HCT116 (cell line): ENCODE measurements around the gene TMC3. TPM values are rescaled to one million over a fixed set of nuclear protein-coding genes. Genes with fewer than 3 reads are reported as not detected.

Source experiments
- ATAC-seq: fragments of 200-7000 bp; cut with Tn5 transposase; 2 replicates; pipeline ENCODE4 v1.9.1; 2020; ENCODE audit warnings: mild to moderate bottlenecking, moderate library complexity
- BruUV-seq: library from RNA; stranded (reverse); fragments of 400-500 nt; replicated peaks from 2 replicates; lab custom pipeline; 2021; lab: Mats Ljungman, UMichigan
- CTCF ChIA-PET: fragments of 300-600 bp; sonication (Branson Sonifier 250); formaldehyde crosslinking; loops from one replicate; lab custom pipeline; 2021; ENCODE audit warnings: antibody characterized with exemption; lab: Charles Lee
- POLR2A ChIA-PET: fragments of 300-600, 350-600 bp; sonication (Branson Sonifier 250); formaldehyde crosslinking; loops from one replicate; lab custom pipeline; 2021; ENCODE audit warnings: antibody characterized with exemption; lab: Charles Lee
- RAD21 ChIA-PET, 2 experiments: fragments of 300-600 bp; sonication (Branson Sonifier 250); formaldehyde crosslinking; loops; one replicate each; lab custom pipeline; 2023; ENCODE audit warnings: low total read pairs in 2 of 2; ENCODE audit not compliant: uncharacterized antibody in 2 of 2, unreplicated experiment in 2 of 2, low non-redundant PET in 1 of 2; lab: Charles Lee
- DNase-seq: peaks from one replicate; pipeline ENCODE4 v3.0.0-alpha.2; 2010; ENCODE audit warnings: low read depth, low spot score
- H2AFZ ChIP-seq: fragments of 200-600 bp; shearing (Covaris generic), sonication (generic); 2 replicates; pipeline ENCODE4 v1.6.1; 2017; ENCODE audit warnings: low read depth, mixed run types, mixed read lengths, antibody characterized with exemption, low read length; ENCODE audit not compliant: poor library complexity, severe bottlenecking
- H3K27ac ChIP-seq: 2 replicates; pipeline ENCODE4 v1.5.1; 2012; ENCODE audit warnings: low read depth, low read length
- H3K27me3 ChIP-seq: fragments of 200-600 bp; sonication (generic); 2 replicates; pipeline ENCODE4 v1.6.1; 2016; ENCODE audit warnings: mixed run types, low read length, mixed read lengths; ENCODE audit not compliant: insufficient read depth
- H3K36me3 ChIP-seq, 2 experiments: fragments of 200-500 bp in 1 of 2; fragments of 200-600 bp in 1 of 2; sonication (Bioruptor generic) in 1 of 2; sonication (generic) in 1 of 2; 2 replicates each; pipeline versions ENCODE4 v1.5.1 to v1.6.1; 2014 to 2016; ENCODE audit warnings: low read length in 2 of 2, inconsistent platforms in 1 of 2, mixed read lengths in 1 of 2, mixed run types in 1 of 2; ENCODE audit not compliant: insufficient read depth in 2 of 2, control insufficient read depth in 1 of 2
- H3K4me1 ChIP-seq, 2 experiments: fragments of 200-600 bp in 1 of 2; sonication (generic) in 1 of 2; 2 replicates each; pipeline versions ENCODE4 v1.5.1 to v1.6.1; 2012 to 2017; ENCODE audit warnings: low read length in 2 of 2, inconsistent platforms in 1 of 2, mild to moderate bottlenecking in 1 of 2, mixed read lengths in 1 of 2, mixed run types in 1 of 2, moderate library complexity in 1 of 2; ENCODE audit not compliant: insufficient read depth in 2 of 2, control insufficient read depth in 1 of 2
- H3K4me2 ChIP-seq: fragments of 200-600 bp; sonication (generic); 2 replicates; pipeline ENCODE4 v1.6.1; 2017; ENCODE audit warnings: mixed run types, low read length, mixed read lengths
- H3K4me3 ChIP-seq, 2 experiments: fragments of 200-600 bp in 1 of 2; sonication (generic) in 1 of 2; replicated peaks in 1 of 2; 2 replicates each; pipeline ENCODE4 v1.5.1; 2011 to 2016; ENCODE audit warnings: low read length in 2 of 2, control low read depth in 1 of 2, low read depth in 1 of 2, mild to moderate bottlenecking in 1 of 2, mixed read lengths in 1 of 2, mixed run types in 1 of 2
- H3K79me2 ChIP-seq: fragments of 200-600 bp; sonication (generic); 2 replicates; pipeline ENCODE4 v1.6.1; 2017; ENCODE audit warnings: mild to moderate bottlenecking, mixed run types, low read length, moderate library complexity, mixed read lengths; ENCODE audit not compliant: insufficient read depth
- H3K9ac ChIP-seq: fragments of 200-600 bp; sonication (generic); 2 replicates; pipeline ENCODE4 v1.6.1; 2016; ENCODE audit warnings: low read length, mixed read lengths
- H3K9me2 ChIP-seq: fragments of 200-600 bp; sonication (generic), shearing (Covaris generic); 2 replicates; pipeline ENCODE4 v1.6.1; 2017; ENCODE audit warnings: mixed run types, mild to moderate bottlenecking, moderate library complexity; ENCODE audit not compliant: insufficient read depth
- H3K9me3 ChIP-seq, 2 experiments: fragments of 200-500 bp in 1 of 2; fragments of 200-600 bp in 1 of 2; sonication (Bioruptor generic) in 1 of 2; sonication (generic) in 1 of 2; 2 replicates each; pipeline ENCODE4 v1.6.1; 2014 to 2017; ENCODE audit warnings: low read length in 2 of 2, mixed read lengths in 2 of 2, inconsistent platforms in 1 of 2, low read depth in 1 of 2, mild to moderate bottlenecking in 1 of 2, mixed run types in 1 of 2, moderate library complexity in 1 of 2; ENCODE audit not compliant: control insufficient read depth in 1 of 2, insufficient read depth in 1 of 2
- H4K20me1 ChIP-seq: fragments of 200-600 bp; sonication (generic), shearing (Covaris generic); 2 replicates; pipeline ENCODE4 v1.6.1; 2017; ENCODE audit warnings: mixed run types, mild to moderate bottlenecking, moderate library complexity; ENCODE audit not compliant: insufficient read depth
- EGR1 ChIP-seq: IDR thresholded peaks from 2 replicates; pipeline ENCODE4 v1.6.1; 2012; ENCODE audit warnings: low read depth
- ELF1 ChIP-seq: IDR thresholded peaks from 2 replicates; pipeline ENCODE4 v1.6.1; 2012; ENCODE audit warnings: low read depth, borderline replicate concordance
- EZH2 ChIP-seq: fragments of 200-600 bp; sonication (generic); IDR thresholded peaks from 2 replicates; pipeline ENCODE4 v1.6.1; 2017; ENCODE audit warnings: antibody characterized with exemption, mixed run types
- FOSL1 ChIP-seq: IDR thresholded peaks from 2 replicates; pipeline ENCODE4 v1.6.1; 2012; ENCODE audit warnings: low read depth
- POLR2AphosphoS5 ChIP-seq: IDR thresholded peaks from 2 replicates; pipeline ENCODE4 v1.6.1; 2011; ENCODE audit warnings: mild to moderate bottlenecking, low read depth, low read length, moderate library complexity
- SP1 ChIP-seq: IDR thresholded peaks from 2 replicates; pipeline ENCODE4 v1.6.1; 2012; ENCODE audit warnings: low read depth
- TCF7L2 ChIP-seq: IDR thresholded peaks from 2 replicates; pipeline ENCODE4 v1.7.0; 2011; ENCODE audit warnings: borderline replicate concordance, inconsistent platforms; ENCODE audit not compliant: insufficient read depth, insufficient read length; ENCODE audit errors: extremely low read depth
- YY1 ChIP-seq: IDR thresholded peaks from 2 replicates; pipeline ENCODE4 v1.6.1; 2011; ENCODE audit warnings: low read length, low read depth, moderate library complexity, mild to moderate bottlenecking; ENCODE audit not compliant: insufficient replicate concordance; ENCODE audit errors: extremely low read depth
- ZFX ChIP-seq: fragments of 450-650 bp; IDR thresholded peaks from 2 replicates; pipeline ENCODE4 v1.6.1; 2017
- intact Hi-C: fragments of 100-400 bp; cut with micrococcal nuclease; formaldehyde crosslinking; loops from 2 replicates; pipeline ENCODE4 v1.10.0; 2022
- total RNA-seq: library from RNA; stranded (reverse); gene quantifications from one replicate; pipeline ENCODE4 v1.2.1, GENCODE V29; 2021; ENCODE audit not compliant: unreplicated experiment
- TF ChIP-seq, protein P1 (sequence below): IDR thresholded peaks from 2 replicates; pipeline ENCODE4 v1.6.1; 2012; ENCODE audit warnings: low read depth

Gene TMC3
- total RNA-seq, 1 experiment from 2014 or later = not detected

DNA sequence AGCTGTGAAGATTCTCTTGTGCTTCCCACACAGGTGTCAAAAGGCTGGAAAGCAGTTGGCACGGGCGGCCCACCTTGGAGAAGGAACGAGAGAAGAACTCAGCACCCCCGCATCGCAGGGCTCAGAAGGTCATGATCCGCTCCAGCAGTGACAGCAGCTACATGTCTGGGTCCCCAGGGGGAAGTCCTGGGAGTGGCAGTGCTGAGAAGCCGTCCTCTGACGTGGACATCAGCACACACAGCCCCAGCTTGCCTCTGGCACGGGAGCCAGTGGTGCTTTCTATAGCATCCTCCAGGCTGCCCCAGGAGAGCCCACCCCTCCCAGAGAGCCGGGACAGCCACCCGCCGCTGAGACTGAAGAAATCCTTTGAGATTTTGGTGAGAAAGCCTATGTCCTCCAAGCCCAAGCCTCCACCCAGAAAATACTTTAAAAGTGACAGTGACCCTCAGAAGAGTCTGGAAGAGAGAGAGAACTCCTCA is 81.5 kb downstream of the TMC3 start:
- DNase-seq (no peak), ATAC-seq (no peak)
- Histone ChIP-seq H2AFZ (no peak overlapping the region), H3K27ac (no peak overlapping the region), H3K9me2 (no peaks in the 10 kb centered on the region), H4K20me1 (no peaks in the 10 kb centered on the region), H3K4me1 (peaks cover 8 to 12% of the 10 kb centered on the region in 2 experiments), H3K79me2 (no peaks in the 10 kb centered on the region), H3K27me3 (no peaks in the 10 kb centered on the region), H3K4me2 (no peak overlapping the region), H3K9me3 (no peaks in the 10 kb centered on the region), H3K9ac (no peak overlapping the region), H3K4me3 (no peak overlapping the region), H3K36me3 (no peaks in the 10 kb centered on the region)
- CTCF ChIA-PET = no interaction called here
- POLR2A ChIA-PET = interaction anchor here (1.2 kb wide), 1 partner anchor 32 kb away, joined by 3 read pairs; the partner anchor contains the start of gene STARD5
- RAD21 ChIA-PET = no interaction called here
- intact Hi-C loops = no loop called here
- TF ChIP-seq YY1 (no peak), FOSL1 (no peak)
- TF ChIP-seq, protein P1, sequence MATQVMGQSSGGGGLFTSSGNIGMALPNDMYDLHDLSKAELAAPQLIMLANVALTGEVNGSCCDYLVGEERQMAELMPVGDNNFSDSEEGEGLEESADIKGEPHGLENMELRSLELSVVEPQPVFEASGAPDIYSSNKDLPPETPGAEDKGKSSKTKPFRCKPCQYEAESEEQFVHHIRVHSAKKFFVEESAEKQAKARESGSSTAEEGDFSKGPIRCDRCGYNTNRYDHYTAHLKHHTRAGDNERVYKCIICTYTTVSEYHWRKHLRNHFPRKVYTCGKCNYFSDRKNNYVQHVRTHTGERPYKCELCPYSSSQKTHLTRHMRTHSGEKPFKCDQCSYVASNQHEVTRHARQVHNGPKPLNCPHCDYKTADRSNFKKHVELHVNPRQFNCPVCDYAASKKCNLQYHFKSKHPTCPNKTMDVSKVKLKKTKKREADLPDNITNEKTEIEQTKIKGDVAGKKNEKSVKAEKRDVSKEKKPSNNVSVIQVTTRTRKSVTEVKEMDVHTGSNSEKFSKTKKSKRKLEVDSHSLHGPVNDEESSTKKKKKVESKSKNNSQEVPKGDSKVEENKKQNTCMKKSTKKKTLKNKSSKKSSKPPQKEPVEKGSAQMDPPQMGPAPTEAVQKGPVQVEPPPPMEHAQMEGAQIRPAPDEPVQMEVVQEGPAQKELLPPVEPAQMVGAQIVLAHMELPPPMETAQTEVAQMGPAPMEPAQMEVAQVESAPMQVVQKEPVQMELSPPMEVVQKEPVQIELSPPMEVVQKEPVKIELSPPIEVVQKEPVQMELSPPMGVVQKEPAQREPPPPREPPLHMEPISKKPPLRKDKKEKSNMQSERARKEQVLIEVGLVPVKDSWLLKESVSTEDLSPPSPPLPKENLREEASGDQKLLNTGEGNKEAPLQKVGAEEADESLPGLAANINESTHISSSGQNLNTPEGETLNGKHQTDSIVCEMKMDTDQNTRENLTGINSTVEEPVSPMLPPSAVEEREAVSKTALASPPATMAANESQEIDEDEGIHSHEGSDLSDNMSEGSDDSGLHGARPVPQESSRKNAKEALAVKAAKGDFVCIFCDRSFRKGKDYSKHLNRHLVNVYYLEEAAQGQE = no peak
- no TSS peak for BruUV-seq

DNA sequence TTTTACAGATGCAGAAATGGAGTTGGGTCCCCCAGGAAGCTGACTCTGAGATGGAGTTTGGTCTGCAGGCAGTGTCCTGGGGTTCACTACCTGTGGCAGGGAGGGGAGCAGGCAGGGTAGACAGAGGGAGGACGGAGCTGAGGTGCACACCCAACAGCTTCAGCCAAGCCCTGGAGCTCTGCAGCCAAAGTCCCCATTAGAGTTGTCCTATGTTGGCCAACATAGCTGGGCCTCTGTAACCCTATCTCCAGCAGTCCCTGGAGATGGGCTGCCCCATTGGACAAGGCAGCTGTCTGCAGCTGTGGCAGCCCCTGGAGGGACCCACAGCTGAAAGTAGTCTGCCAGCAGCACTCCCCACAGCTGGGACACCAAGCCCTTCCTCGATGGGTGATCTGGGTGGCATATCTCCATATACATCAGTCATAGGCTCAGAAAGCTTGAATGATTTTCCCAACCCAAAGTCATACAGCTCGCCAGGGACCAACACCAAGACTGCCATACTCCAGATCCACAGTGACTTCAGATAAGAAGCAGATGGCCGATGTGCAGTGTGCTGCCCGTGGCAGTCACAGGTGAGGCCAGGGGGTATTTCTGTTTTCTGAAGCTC is 82.0 kb downstream of the TMC3 start:
- no peaks in the 10 kb centered on the region for H3K79me2 ChIP-seq
- H3K9me3 ChIP-seq = no peaks in the 10 kb centered on the region
- CTCF ChIA-PET = interaction anchor here (1.0 kb wide), 1 partner anchor 17 kb away, joined by 3 read pairs; no protein-coding TSS in a partner anchor
- H4K20me1 ChIP-seq = no peaks in the 10 kb centered on the region
- no peak for DNase-seq
- no peak overlapping the region for H3K9ac ChIP-seq
- H3K4me3 ChIP-seq = no peak overlapping the region
- TF ChIP-seq TCF7L2 (no peak), POLR2AphosphoS5 (no peak), ZFX (no peak), FOSL1 (no peak), ELF1 (no peak), SP1 (no peak), EGR1 (no peak), EZH2 (no peak)
- TF ChIP-seq, protein P1 = no peak
- TF ChIP-seq, all 23 proteins: peak for 0
- ChIA-PET POLR2A (interaction anchor here (1.2 kb wide), 1 partner anchor 32 kb away, joined by 3 read pairs; the partner anchor contains the start of gene STARD5), RAD21 (no interaction called here)
- intact Hi-C loops = no loop called here
- H3K9me2 ChIP-seq = no peaks in the 10 kb centered on the region
- no peak overlapping the region for H3K27ac ChIP-seq
- no peaks in the 10 kb centered on the region for H3K27me3 ChIP-seq
- H3K4me1 ChIP-seq = peaks cover 3 to 7% of the 10 kb centered on the region in 2 experiments
- BruUV-seq = no TSS peak
- H2AFZ ChIP-seq = no peak overlapping the region
- H3K36me3 ChIP-seq = no peaks in the 10 kb centered on the region
- no peak overlapping the region for H3K4me2 ChIP-seq
- ATAC-seq = no peak
